Mesothelial cell of epicardium (in vitro differentiated cells): Measurements from ENCODE around the gene MIXL1. TPM values are rescaled to one million over a fixed set of nuclear protein-coding genes. Genes with fewer than 3 reads are reported as not detected.
"Not testable (repeated sequence)": the region's sequence is repeated elsewhere in the genome, so short reads cannot be mapped to it uniquely, and the experiment has no call there.

Experiments used
- DNase-seq, 2 experiments: peaks; one replicate each; pipeline ENCODE4 v3.0.0; 2021; ENCODE audit warnings: low spot score in 2 of 2; ENCODE audit not compliant: unreplicated experiment in 2 of 2
- H3K27ac Mint-ChIP-seq: 2 replicates; pipeline ENCODE4 v1.8.0; 2021; ENCODE audit warnings: mixed read lengths
- H3K27me3 Mint-ChIP-seq: 2 replicates; pipeline ENCODE4 v1.8.0; 2021; ENCODE audit warnings: low read depth, mixed read lengths
- H3K36me3 Mint-ChIP-seq: 2 replicates; pipeline ENCODE4 v1.8.0; 2021; ENCODE audit warnings: mixed read lengths
- H3K4me1 Mint-ChIP-seq: 2 replicates; pipeline ENCODE4 v1.8.0; 2021; ENCODE audit warnings: mixed read lengths
- H3K4me3 Mint-ChIP-seq: 2 replicates; pipeline ENCODE4 v1.8.0; 2021; ENCODE audit warnings: mild to moderate bottlenecking, moderate library complexity, mixed read lengths
- H3K9me3 Mint-ChIP-seq: 2 replicates; pipeline ENCODE4 v1.8.0; 2021; ENCODE audit warnings: mixed read lengths
- total RNA-seq: library from RNA; stranded (reverse); gene quantifications from 3 replicates; pipeline ENCODE4 v1.2.1, GENCODE V29; 2021
- TF ChIP-seq, protein P1 (sequence below): fragments of 200-600 bp; sonication (generic); IDR thresholded peaks from one replicate; pipeline ENCODE4 v1.5.0; 2021; ENCODE audit warnings: antibody characterized with exemption; ENCODE audit not compliant: unreplicated experiment

MIXL1 gene
- total RNA-seq, 1 donor from 2014 or later: 3.4 TPM

- Mint-ChIP-seq H3K27ac (no peak overlapping the region), H3K27me3 (no peaks in the 10 kb centered on the region), H3K36me3 (peaks cover 18% of the 10 kb centered on the region)
Measured at GRCh38 chr1:226233806-226234205, 10.3 kb downstream of the MIXL1 start.

DNA sequence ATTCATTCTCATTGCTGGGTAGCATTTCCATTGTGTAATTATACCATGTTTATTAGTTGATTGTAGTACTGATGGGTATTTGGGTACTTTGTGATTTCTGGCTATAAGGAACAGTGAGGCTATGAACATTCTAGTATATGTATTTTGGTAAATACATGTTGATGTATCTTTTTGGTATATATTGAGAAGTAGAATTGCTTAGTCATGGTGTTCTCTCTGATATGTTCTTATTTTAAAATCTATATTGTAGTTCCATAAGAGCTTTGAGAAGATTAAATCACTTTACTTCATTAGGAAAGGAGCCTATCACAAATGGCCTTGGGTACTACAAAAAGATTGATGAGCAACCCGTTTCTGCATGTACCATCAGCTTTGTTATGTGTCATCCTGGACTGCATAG, 13.4 kb downstream of the MIXL1 start:
- no peak overlapping the region for H3K4me3 Mint-ChIP-seq
- TF ChIP-seq, protein P1, sequence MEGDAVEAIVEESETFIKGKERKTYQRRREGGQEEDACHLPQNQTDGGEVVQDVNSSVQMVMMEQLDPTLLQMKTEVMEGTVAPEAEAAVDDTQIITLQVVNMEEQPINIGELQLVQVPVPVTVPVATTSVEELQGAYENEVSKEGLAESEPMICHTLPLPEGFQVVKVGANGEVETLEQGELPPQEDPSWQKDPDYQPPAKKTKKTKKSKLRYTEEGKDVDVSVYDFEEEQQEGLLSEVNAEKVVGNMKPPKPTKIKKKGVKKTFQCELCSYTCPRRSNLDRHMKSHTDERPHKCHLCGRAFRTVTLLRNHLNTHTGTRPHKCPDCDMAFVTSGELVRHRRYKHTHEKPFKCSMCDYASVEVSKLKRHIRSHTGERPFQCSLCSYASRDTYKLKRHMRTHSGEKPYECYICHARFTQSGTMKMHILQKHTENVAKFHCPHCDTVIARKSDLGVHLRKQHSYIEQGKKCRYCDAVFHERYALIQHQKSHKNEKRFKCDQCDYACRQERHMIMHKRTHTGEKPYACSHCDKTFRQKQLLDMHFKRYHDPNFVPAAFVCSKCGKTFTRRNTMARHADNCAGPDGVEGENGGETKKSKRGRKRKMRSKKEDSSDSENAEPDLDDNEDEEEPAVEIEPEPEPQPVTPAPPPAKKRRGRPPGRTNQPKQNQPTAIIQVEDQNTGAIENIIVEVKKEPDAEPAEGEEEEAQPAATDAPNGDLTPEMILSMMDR: no peak
- no peaks in the 10 kb centered on the region for H3K4me1 Mint-ChIP-seq
- H3K27me3 Mint-ChIP-seq: no peaks in the 10 kb centered on the region
- no peak overlapping the region for H3K27ac Mint-ChIP-seq
- H3K9me3 Mint-ChIP-seq: no peaks in the 10 kb centered on the region
- H3K36me3 Mint-ChIP-seq: peaks cover 26% of the 10 kb centered on the region
- DNase-seq: no peak

More at GRCh38 chr1:226233806-226234205, 10.3 kb downstream of the MIXL1 start:
- H3K4me3 Mint-ChIP-seq: no peak overlapping the region
- DNase-seq: no peak
- TF ChIP-seq, protein P1: no peak
- H3K4me1 Mint-ChIP-seq: no peaks in the 10 kb centered on the region
- no peaks in the 10 kb centered on the region for H3K9me3 Mint-ChIP-seq

DNA sequence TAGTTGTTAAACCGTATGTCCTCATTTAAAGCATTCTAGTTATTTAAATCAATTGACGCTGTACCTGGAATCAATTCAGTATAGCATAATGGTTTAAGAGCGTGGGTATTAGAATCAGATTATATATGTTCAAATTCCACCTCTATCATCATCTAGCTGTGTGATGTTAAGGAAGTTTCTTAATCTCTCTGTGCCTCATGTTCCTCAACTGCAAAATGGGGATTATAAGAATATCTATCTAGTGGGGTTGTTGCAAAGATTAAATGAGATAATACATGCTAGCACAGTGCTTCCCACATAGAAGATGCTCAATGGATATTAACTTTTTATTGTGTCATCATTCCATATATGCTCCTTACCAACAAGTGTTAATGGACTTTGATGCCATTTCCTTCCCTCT, 16.0 kb downstream of the MIXL1 start:
- Mint-ChIP-seq H3K27ac (no peak overlapping the region), H3K4me3 (no peak overlapping the region), H3K9me3 (no peaks in the 10 kb centered on the region), H3K4me1 (no peaks in the 10 kb centered on the region), H3K27me3 (no peaks in the 10 kb centered on the region), H3K36me3 (peaks cover 26% of the 10 kb centered on the region)
- TF ChIP-seq, protein P1: no peak
- DNase-seq: no peak

- H3K27me3 Mint-ChIP-seq: no peaks in the 10 kb centered on the region
- H3K36me3 Mint-ChIP-seq: peaks cover 14% of the 10 kb centered on the region
- no peak for DNase-seq
- peak overlapping the region; percentile 52 for H3K27ac Mint-ChIP-seq
- H3K4me1 Mint-ChIP-seq: peaks cover 12% of the 10 kb centered on the region
- no peak overlapping the region for H3K4me3 Mint-ChIP-seq
- H3K9me3 Mint-ChIP-seq: peaks cover 4% of the 10 kb centered on the region
- TF ChIP-seq, protein P1: no peak
Measured at GRCh38 chr1:226248091-226248490, 24.6 kb downstream of the MIXL1 start.

GRCh38 chr1:226248796-226249195, 25.3 kb downstream of the MIXL1 start:
- no peaks in the 10 kb centered on the region for H3K27me3 Mint-ChIP-seq
- H3K36me3 Mint-ChIP-seq: peaks cover 14% of the 10 kb centered on the region
- peaks cover 12% of the 10 kb centered on the region for H3K4me1 Mint-ChIP-seq
- H3K27ac Mint-ChIP-seq: peak overlapping the region; percentile 0
- no peak overlapping the region for H3K4me3 Mint-ChIP-seq
- TF ChIP-seq, protein P1: no peak
- peaks cover 4% of the 10 kb centered on the region for H3K9me3 Mint-ChIP-seq
- DNase-seq: no peak

- H3K27ac Mint-ChIP-seq: no peak overlapping the region
- peaks cover 4% of the 10 kb centered on the region for H3K9me3 Mint-ChIP-seq
- no peak for DNase-seq
- TF ChIP-seq, protein P1: no peak
- H3K4me1 Mint-ChIP-seq: peaks cover 20% of the 10 kb centered on the region
- no peak overlapping the region for H3K4me3 Mint-ChIP-seq
- H3K27me3 Mint-ChIP-seq: no peaks in the 10 kb centered on the region
- peaks cover 14% of the 10 kb centered on the region for H3K36me3 Mint-ChIP-seq
Measured at GRCh38 chr1:226250511-226250910, 27.0 kb downstream of the MIXL1 start.

DNA sequence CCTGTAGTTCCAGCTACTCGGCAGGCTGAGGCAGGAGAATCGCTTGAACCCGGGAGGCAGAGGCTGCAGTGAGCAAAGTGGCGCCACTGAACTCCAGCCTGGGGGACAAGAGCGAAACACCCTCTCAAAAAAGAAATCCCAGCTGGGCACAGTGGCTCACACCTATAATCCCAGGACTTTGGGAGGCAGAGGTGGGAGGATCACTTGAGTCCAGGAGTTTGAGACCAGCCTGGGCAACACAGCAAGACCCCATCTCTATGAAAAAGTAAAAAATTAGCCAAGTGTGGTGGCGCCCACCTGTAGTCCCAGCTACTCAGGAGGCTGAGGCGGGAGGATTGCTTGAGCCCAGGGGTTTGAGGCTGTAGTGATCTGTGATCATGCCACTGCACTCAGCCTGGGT, 29.4 kb downstream of the MIXL1 start:
- not testable (repeated sequence) for H3K36me3 Mint-ChIP-seq, H3K9me3 Mint-ChIP-seq, H3K4me3 Mint-ChIP-seq, H3K27me3 Mint-ChIP-seq, H3K27ac Mint-ChIP-seq, DNase-seq
- peaks cover 26% of the 10 kb centered on the region for H3K4me1 Mint-ChIP-seq
